Measurements from ENCODE around the gene C10orf67.

DNA sequence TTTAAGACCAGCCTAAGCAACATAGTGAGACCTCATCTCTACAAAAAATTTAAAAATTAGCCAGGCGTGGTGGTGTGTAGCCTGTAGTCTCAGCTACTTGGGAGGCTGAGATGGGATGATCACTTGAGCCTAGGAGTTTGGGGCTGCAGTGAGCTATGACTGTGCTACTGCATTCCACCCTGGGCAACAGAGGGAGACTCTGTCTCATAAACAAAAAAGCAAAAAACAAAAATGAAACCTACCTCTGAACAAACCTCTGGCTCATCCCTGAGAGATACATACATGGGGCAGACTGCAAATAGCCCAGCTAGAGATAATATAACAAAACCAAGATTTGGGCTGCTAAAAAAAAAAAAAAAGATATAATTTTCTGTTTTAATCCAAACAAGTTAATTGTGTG, 19.5 kb downstream of the C10orf67 start:
- TF ChIP-seq, protein P1, sequence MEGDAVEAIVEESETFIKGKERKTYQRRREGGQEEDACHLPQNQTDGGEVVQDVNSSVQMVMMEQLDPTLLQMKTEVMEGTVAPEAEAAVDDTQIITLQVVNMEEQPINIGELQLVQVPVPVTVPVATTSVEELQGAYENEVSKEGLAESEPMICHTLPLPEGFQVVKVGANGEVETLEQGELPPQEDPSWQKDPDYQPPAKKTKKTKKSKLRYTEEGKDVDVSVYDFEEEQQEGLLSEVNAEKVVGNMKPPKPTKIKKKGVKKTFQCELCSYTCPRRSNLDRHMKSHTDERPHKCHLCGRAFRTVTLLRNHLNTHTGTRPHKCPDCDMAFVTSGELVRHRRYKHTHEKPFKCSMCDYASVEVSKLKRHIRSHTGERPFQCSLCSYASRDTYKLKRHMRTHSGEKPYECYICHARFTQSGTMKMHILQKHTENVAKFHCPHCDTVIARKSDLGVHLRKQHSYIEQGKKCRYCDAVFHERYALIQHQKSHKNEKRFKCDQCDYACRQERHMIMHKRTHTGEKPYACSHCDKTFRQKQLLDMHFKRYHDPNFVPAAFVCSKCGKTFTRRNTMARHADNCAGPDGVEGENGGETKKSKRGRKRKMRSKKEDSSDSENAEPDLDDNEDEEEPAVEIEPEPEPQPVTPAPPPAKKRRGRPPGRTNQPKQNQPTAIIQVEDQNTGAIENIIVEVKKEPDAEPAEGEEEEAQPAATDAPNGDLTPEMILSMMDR (IDR thresholded peaks at IDR 0.05; ENCODE audit: low read depth, low read length) = no peak
- TF ChIP-seq EZH2phosphoT487 (IDR thresholded peaks at IDR 0.05; ENCODE audit: low read depth) = no peak
